H9 (cell line): ENCODE data around the gene RABGEF1. TPM values are rescaled to one million over a fixed set of nuclear protein-coding genes. Genes with fewer than 3 reads are reported as not detected.
"Not testable (repeated sequence)": the region's sequence is repeated elsewhere in the genome, so short reads cannot be mapped to it uniquely, and the experiment has no call there.

Experiments used
- DNase-seq: peaks from one replicate; pipeline ENCODE4 v3.0.0-alpha.2; 2017
- H2AFZ ChIP-seq: one replicate; pipeline ENCODE4 v1.6.1; 2013; ENCODE audit warnings: mild to moderate bottlenecking, low read length, control low read depth, moderate library complexity
- H2AK5ac ChIP-seq: 2 replicates; pipeline ENCODE4 v1.6.1; 2013; ENCODE audit warnings: low read length, control low read depth, mixed read lengths; ENCODE audit not compliant: insufficient read length
- H2BK120ac ChIP-seq: one replicate; pipeline ENCODE4 v1.6.1; 2013; ENCODE audit warnings: low read depth, mild to moderate bottlenecking, low read length, control low read depth, inconsistent platforms; ENCODE audit not compliant: poor library complexity, severe bottlenecking
- H2BK12ac ChIP-seq: 2 replicates; pipeline ENCODE4 v1.6.1; 2013; ENCODE audit warnings: low read length, control low read depth, mixed read lengths, low read depth; ENCODE audit not compliant: insufficient read length
- H2BK15ac ChIP-seq: 2 replicates; pipeline ENCODE4 v1.6.1; 2013; ENCODE audit warnings: low read depth, low read length, control low read depth
- H2BK20ac ChIP-seq: one replicate; pipeline ENCODE4 v1.6.1; 2013; ENCODE audit warnings: low read depth, mild to moderate bottlenecking, low read length, control low read depth, inconsistent platforms; ENCODE audit not compliant: poor library complexity, severe bottlenecking
- H2BK5ac ChIP-seq: 2 replicates; pipeline ENCODE4 v1.6.1; 2013; ENCODE audit warnings: low read length, control low read depth, mixed read lengths; ENCODE audit not compliant: insufficient read length
- H3K14ac ChIP-seq: 2 replicates; pipeline ENCODE4 v1.6.1; 2013; ENCODE audit warnings: low read length, control low read depth; ENCODE audit not compliant: insufficient read depth
- H3K18ac ChIP-seq: 2 replicates; pipeline ENCODE4 v1.6.1; 2013; ENCODE audit warnings: low read depth, mild to moderate bottlenecking, mixed read lengths, low read length, control low read depth; ENCODE audit not compliant: insufficient read length
- H3K23ac ChIP-seq: 2 replicates; pipeline ENCODE4 v1.6.1; 2013; ENCODE audit warnings: low read length, control low read depth, mixed read lengths, low read depth; ENCODE audit not compliant: insufficient read length
- H3K23me2 ChIP-seq: 2 replicates; pipeline ENCODE4 v1.6.1; 2013; ENCODE audit warnings: low read depth, mild to moderate bottlenecking, mixed read lengths, low read length, control low read depth; ENCODE audit not compliant: insufficient read length, poor library complexity, severe bottlenecking
- H3K27ac ChIP-seq: 2 replicates; pipeline ENCODE4 v1.5.1; 2013; ENCODE audit warnings: low read length, control low read depth, mixed read lengths, low read depth; ENCODE audit not compliant: insufficient read length
- H3K27me3 ChIP-seq: 2 replicates; pipeline ENCODE4 v1.6.1; 2013; ENCODE audit warnings: low read length, control low read depth, inconsistent platforms; ENCODE audit not compliant: insufficient read depth
- H3K4ac ChIP-seq: 2 replicates; pipeline ENCODE4 v1.6.1; 2013; ENCODE audit warnings: low read depth, mild to moderate bottlenecking, control low read depth, inconsistent platforms, low read length, moderate library complexity
- H3K4me1 ChIP-seq: 2 replicates; pipeline ENCODE4 v1.6.1; 2013; ENCODE audit warnings: low read length, control low read depth, inconsistent platforms; ENCODE audit not compliant: insufficient read depth
- H3K4me2 ChIP-seq: 2 replicates; pipeline ENCODE4 v1.6.1; 2013; ENCODE audit warnings: low read length, control low read depth, mixed read lengths; ENCODE audit not compliant: insufficient read length, insufficient read depth
- H3K56ac ChIP-seq: 2 replicates; pipeline ENCODE4 v1.6.1; 2013; ENCODE audit warnings: low read depth, mild to moderate bottlenecking, mixed read lengths, low read length, control low read depth; ENCODE audit not compliant: insufficient read length
- H3K79me1 ChIP-seq: 2 replicates; pipeline ENCODE4 v1.6.1; 2013; ENCODE audit warnings: low read depth, mild to moderate bottlenecking, moderate library complexity, low read length, control low read depth, inconsistent platforms; ENCODE audit not compliant: insufficient read depth, poor library complexity, severe bottlenecking
- H3K79me2 ChIP-seq: 2 replicates; pipeline ENCODE4 v1.6.1; 2013; ENCODE audit warnings: low read length, control low read depth, inconsistent platforms; ENCODE audit not compliant: insufficient read depth
- H3K9ac ChIP-seq: 2 replicates; pipeline ENCODE4 v1.6.1; 2013; ENCODE audit warnings: low read length, control low read depth, mixed read lengths; ENCODE audit not compliant: insufficient read length; ENCODE audit errors: extremely low read depth
- H3K9me3 ChIP-seq: one replicate; pipeline ENCODE4 v1.6.1; 2013; ENCODE audit warnings: low read depth, low read length, inconsistent platforms; ENCODE audit not compliant: control insufficient read depth
- H3T11ph ChIP-seq: one replicate; pipeline ENCODE4 v1.6.1; 2013; ENCODE audit warnings: mild to moderate bottlenecking, low read length, control low read depth, inconsistent platforms
- H4K20me1 ChIP-seq: one replicate; pipeline ENCODE4 v1.6.1; 2013; ENCODE audit not compliant: control insufficient read depth, insufficient read length, insufficient read depth
- H4K5ac ChIP-seq: 2 replicates; pipeline ENCODE4 v1.6.1; 2013; ENCODE audit warnings: low read depth, mild to moderate bottlenecking, mixed read lengths, low read length, control low read depth; ENCODE audit not compliant: insufficient read length
- H4K8ac ChIP-seq: replicated peaks from 2 replicates; pipeline ENCODE4 v1.6.1; 2013; ENCODE audit warnings: low read length, control low read depth, mixed read lengths, low read depth; ENCODE audit not compliant: insufficient read length
- H4K91ac ChIP-seq: 2 replicates; pipeline ENCODE4 v1.6.1; 2013; ENCODE audit warnings: low read depth, mild to moderate bottlenecking, moderate library complexity, mixed read lengths, low read length, control low read depth; ENCODE audit not compliant: insufficient read length
- H3K27ac Mint-ChIP-seq, 3 experiments: 2 replicates in 2 of 3; 3 replicates in 1 of 3; pipeline ENCODE4 v1.8.0; 2020 to 2021; ENCODE audit warnings: mixed read lengths in 3 of 3, mild to moderate bottlenecking in 1 of 3, moderate library complexity in 1 of 3
- H3K27me3 Mint-ChIP-seq: 2 replicates; pipeline ENCODE4 v1.8.0; 2021; ENCODE audit warnings: low read depth, mild to moderate bottlenecking, moderate library complexity, mixed read lengths
- H3K36me3 Mint-ChIP-seq, 3 experiments: 2 replicates in 2 of 3; 3 replicates in 1 of 3; pipeline ENCODE4 v1.8.0; 2020 to 2021; ENCODE audit warnings: low read depth in 3 of 3, mixed read lengths in 3 of 3; ENCODE audit not compliant: insufficient read depth in 1 of 3
- H3K4me1 Mint-ChIP-seq, 2 experiments: 2 replicates each; pipeline ENCODE4 v1.8.0; 2020; ENCODE audit warnings: mixed read lengths in 2 of 2
- H3K4me3 Mint-ChIP-seq, 2 experiments: 2 replicates in 1 of 2; 3 replicates in 1 of 2; pipeline ENCODE4 v1.8.0; 2020 to 2021; ENCODE audit warnings: mild to moderate bottlenecking in 2 of 2, mixed read lengths in 2 of 2, moderate library complexity in 1 of 2
- H3K9me3 Mint-ChIP-seq, 2 experiments: 2 replicates in 1 of 2; 3 replicates in 1 of 2; pipeline ENCODE4 v1.8.0; 2020; ENCODE audit warnings: mild to moderate bottlenecking in 2 of 2, mixed read lengths in 2 of 2, moderate library complexity in 1 of 2
- WGBS: extraction: QIAGEN DNeasy Blood & Tissue Kit; methylation state at CpG from one replicate; pipeline ENCODE4 v1.1.7; 2013; ENCODE audit warnings: missing lambda C conversion rate, low lambda C conversion rate, mixed read lengths; ENCODE audit not compliant: insufficient read length; ENCODE audit errors: extremely low coverage; 5-methylcytosine and 5-hydroxymethylcytosine counted together
- total RNA-seq: library from RNA; stranded (reverse); gene quantifications from 2 replicates; pipeline ENCODE4 v1.2.1, GENCODE V29; 2021
- TF ChIP-seq, protein P1 (sequence below): fragments of 200-600 bp; sonication (generic); conservative IDR thresholded peaks from 3 replicates; pipeline ENCODE4 v1.8.0; 2021; ENCODE audit warnings: antibody characterized with exemption, mild to moderate bottlenecking

The RABGEF1 gene
- total RNA-seq, 1 experiment from 2014 or later: 17.3 TPM

DNA sequence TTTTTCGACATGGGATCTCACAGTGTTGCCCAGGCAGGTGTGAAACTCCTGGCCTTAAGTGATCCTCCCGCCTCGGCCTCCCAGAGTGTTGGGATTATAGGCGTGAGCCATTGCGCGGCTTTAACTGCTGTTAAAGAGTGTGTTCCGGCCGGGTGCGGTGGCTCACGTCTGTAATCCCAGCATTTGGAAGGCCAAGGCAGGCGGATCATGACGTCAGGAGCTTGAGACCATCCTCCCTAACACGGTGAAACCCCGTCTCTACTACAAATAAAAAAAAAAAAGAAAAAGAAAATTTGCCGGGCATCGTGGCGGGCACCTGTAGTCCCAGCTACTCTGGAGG lies 1.1 kb downstream of the RABGEF1 start:
- H2BK20ac ChIP-seq: no peak overlapping the region
- no peaks in the 10 kb centered on the region for H3K27me3 Mint-ChIP-seq
- H3K9ac ChIP-seq: no peak overlapping the region
- H4K91ac ChIP-seq: no peak overlapping the region
- no peaks in the 10 kb centered on the region for H3K23me2 ChIP-seq
- peaks cover 3 to 5% of the 10 kb centered on the region in 2 experiments; a peak in 1 of 5 replicates for H3K9me3 Mint-ChIP-seq
- no peak for DNase-seq
- no peak overlapping the region for H2BK5ac ChIP-seq
- H3K9me3 ChIP-seq: no peaks in the 10 kb centered on the region
- H3K14ac ChIP-seq: no peak overlapping the region
- no peaks in the 10 kb centered on the region; the same call in 1 of the 2 replicates for H3K27me3 ChIP-seq
- H3T11ph ChIP-seq: no peak overlapping the region
- no peak overlapping the region for H2AFZ ChIP-seq
- TF ChIP-seq, protein P1, sequence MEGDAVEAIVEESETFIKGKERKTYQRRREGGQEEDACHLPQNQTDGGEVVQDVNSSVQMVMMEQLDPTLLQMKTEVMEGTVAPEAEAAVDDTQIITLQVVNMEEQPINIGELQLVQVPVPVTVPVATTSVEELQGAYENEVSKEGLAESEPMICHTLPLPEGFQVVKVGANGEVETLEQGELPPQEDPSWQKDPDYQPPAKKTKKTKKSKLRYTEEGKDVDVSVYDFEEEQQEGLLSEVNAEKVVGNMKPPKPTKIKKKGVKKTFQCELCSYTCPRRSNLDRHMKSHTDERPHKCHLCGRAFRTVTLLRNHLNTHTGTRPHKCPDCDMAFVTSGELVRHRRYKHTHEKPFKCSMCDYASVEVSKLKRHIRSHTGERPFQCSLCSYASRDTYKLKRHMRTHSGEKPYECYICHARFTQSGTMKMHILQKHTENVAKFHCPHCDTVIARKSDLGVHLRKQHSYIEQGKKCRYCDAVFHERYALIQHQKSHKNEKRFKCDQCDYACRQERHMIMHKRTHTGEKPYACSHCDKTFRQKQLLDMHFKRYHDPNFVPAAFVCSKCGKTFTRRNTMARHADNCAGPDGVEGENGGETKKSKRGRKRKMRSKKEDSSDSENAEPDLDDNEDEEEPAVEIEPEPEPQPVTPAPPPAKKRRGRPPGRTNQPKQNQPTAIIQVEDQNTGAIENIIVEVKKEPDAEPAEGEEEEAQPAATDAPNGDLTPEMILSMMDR: no peak
- H3K4me2 ChIP-seq: peak overlapping the region; percentile 7
- H3K4ac ChIP-seq: no peak overlapping the region
- peaks cover 2 to 8% (median 7%) of the 10 kb centered on the region in 3 experiments; a peak in 5 of 7 replicates for H3K36me3 Mint-ChIP-seq
- no peak overlapping the region for H3K56ac ChIP-seq
- H3K18ac ChIP-seq: no peak overlapping the region
- no peak overlapping the region for H2BK12ac ChIP-seq
- peak overlapping the region; percentile 93 to 95 for H3K4me3 Mint-ChIP-seq
- no peak overlapping the region for H2AK5ac ChIP-seq
- H2BK15ac ChIP-seq: no peak overlapping the region
- peaks cover 3% of the 10 kb centered on the region for H3K79me1 ChIP-seq
- H3K4me1 ChIP-seq: no peaks in the 10 kb centered on the region; the same call in 1 of the 2 replicates
- H4K5ac ChIP-seq: no peak overlapping the region
- no peak overlapping the region for H4K8ac ChIP-seq
- H3K79me2 ChIP-seq: peaks cover 3% of the 10 kb centered on the region; the same call in 1 of the 2 replicates
- H3K27ac ChIP-seq: no peak overlapping the region
- H3K23ac ChIP-seq: no peak overlapping the region
- H3K27ac Mint-ChIP-seq: peak overlapping the region in 1 of 3 experiments; percentile 96; a peak in 2 of 7 replicates
- H2BK120ac ChIP-seq: no peak overlapping the region
- H3K4me1 Mint-ChIP-seq: peaks cover 9 to 20% of the 10 kb centered on the region in 2 experiments; a peak in 3 of 4 replicates
- whole genome bisulfite sequencing: no CpG with 5 or more reads among the region's 17 CpGs
- no peaks in the 10 kb centered on the region for H4K20me1 ChIP-seq

DNA sequence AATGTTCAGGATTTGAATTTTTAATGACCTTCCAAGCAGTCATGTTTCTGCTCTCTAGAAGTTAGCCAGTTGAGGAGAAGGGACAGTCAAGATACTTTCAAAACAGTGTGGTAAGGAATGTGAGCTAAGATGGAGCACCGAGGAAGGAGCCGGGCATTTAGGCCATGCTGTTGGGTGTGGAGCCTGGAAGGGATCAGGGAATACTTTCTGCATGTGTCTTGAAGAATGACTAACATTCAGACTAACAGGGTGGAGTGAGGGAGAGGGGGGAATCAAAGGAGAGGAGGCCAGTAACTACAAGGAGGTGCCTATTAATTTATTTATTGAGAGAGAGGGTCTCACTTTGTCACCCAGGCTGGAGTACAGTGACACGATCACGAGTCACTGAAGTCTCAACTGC lies 1.8 kb downstream of the RABGEF1 start:
- not testable (repeated sequence) for H3K23me2 ChIP-seq, H4K8ac ChIP-seq, H2BK15ac ChIP-seq, H2BK5ac ChIP-seq, H3K56ac ChIP-seq, H3K27me3 Mint-ChIP-seq, H3T11ph ChIP-seq, H3K18ac ChIP-seq, H2AFZ ChIP-seq, H3K79me1 ChIP-seq, H2BK12ac ChIP-seq, H3K9me3 Mint-ChIP-seq, H3K36me3 Mint-ChIP-seq, H3K23ac ChIP-seq, H3K4ac ChIP-seq, H3K9ac ChIP-seq, H4K91ac ChIP-seq, H4K20me1 ChIP-seq, H2BK120ac ChIP-seq, H3K9me3 ChIP-seq, H3K14ac ChIP-seq, H3K27me3 ChIP-seq, H3K4me1 ChIP-seq, H3K4me2 ChIP-seq, H3K79me2 ChIP-seq, H2AK5ac ChIP-seq, H2BK20ac ChIP-seq, DNase-seq, H3K27ac ChIP-seq, H4K5ac ChIP-seq
- Mint-ChIP-seq H3K4me3 (peak overlapping the region; percentile 51 to 71; a peak in 4 of 5 replicates), H3K27ac (0 out of 7 replicates have a peak overlapping the region, but pooled peaks of 1 of the 3 experiments have one; percentile 27), H3K4me1 (peaks cover 9 to 18% of the 10 kb centered on the region in 2 experiments; a peak in 3 of 4 replicates)
- no CpG with 5 or more reads among the region's 4 CpGs for WGBS
